OCI-LY1 (cell line): Measurements from ENCODE around the gene BAZ2A.

ENCODE experiments used
- EZH2 ChIP-seq: fragments of 200-600 bp; sonication (generic), shearing (Covaris generic); IDR thresholded peaks from 2 replicates; pipeline ENCODE4 v1.8.0; 2017; ENCODE audit warnings: borderline replicate concordance, mixed run types, mild to moderate bottlenecking, antibody characterized with exemption, low read length, moderate library complexity, mixed read lengths
- TF ChIP-seq, protein P1 (sequence below): fragments of 200-600 bp; sonication (generic), shearing (Covaris generic); IDR thresholded peaks from 2 replicates; pipeline ENCODE4 v1.5.1; 2017; ENCODE audit warnings: mild to moderate bottlenecking, antibody characterized with exemption, low read length, moderate library complexity, mixed read lengths

DNA sequence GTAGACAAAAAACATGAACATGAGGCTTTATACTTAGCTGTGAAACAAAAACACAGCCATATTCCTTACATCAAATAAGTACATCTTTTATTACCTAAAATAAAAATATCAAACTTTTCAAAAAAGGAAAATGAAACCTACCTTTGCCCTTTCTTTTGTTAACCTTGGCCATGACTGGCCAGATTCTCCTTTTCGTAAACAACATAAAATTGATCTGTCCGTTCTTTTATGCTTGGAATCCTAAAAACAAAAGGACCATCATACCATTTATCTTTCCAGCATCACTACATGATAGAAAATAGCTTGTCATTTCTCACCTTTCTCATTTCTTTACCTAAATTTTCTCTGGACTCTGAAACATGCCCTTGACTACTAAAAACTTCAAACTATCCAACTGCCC is 41.5 kb upstream of the BAZ2A start:
- TF ChIP-seq, protein P1, sequence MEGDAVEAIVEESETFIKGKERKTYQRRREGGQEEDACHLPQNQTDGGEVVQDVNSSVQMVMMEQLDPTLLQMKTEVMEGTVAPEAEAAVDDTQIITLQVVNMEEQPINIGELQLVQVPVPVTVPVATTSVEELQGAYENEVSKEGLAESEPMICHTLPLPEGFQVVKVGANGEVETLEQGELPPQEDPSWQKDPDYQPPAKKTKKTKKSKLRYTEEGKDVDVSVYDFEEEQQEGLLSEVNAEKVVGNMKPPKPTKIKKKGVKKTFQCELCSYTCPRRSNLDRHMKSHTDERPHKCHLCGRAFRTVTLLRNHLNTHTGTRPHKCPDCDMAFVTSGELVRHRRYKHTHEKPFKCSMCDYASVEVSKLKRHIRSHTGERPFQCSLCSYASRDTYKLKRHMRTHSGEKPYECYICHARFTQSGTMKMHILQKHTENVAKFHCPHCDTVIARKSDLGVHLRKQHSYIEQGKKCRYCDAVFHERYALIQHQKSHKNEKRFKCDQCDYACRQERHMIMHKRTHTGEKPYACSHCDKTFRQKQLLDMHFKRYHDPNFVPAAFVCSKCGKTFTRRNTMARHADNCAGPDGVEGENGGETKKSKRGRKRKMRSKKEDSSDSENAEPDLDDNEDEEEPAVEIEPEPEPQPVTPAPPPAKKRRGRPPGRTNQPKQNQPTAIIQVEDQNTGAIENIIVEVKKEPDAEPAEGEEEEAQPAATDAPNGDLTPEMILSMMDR: no peak
- no peak for TF ChIP-seq EZH2
